Lung (tissue), 12 donors: ENCODE results near the gene TAPBP. TPM values are rescaled to one million over a fixed set of nuclear protein-coding genes. Genes with fewer than 3 reads are reported as not detected.

Experiments
- ATAC-seq: fragments of 200-7000 bp; cut with Tn5 transposase; one replicate; pipeline ENCODE4 v1.9.1; 2020; ENCODE audit warnings: moderate number of reproducible peaks; ENCODE audit not compliant: insufficient read depth, low FRiP score
- DNase-seq, 3 donors: peaks; one replicate each; pipeline ENCODE4 v3.0.0-alpha.2; 2013 to 2017
- H3K27ac ChIP-seq, 2 donors: one replicate each; pipeline ENCODE4 v1.5.1; 2013; ENCODE audit warnings: mild to moderate bottlenecking in 2 of 2, moderate library complexity in 2 of 2, control low read depth in 1 of 2, inconsistent platforms in 1 of 2, low read depth in 1 of 2, low read length in 1 of 2
- H3K27me3 ChIP-seq, 3 donors: one replicate each; pipeline ENCODE4 v1.5.1; 2013; ENCODE audit warnings: low read length in 2 of 3; ENCODE audit not compliant: control insufficient read depth in 3 of 3, insufficient read depth in 3 of 3
- H3K36me3 ChIP-seq, 4 donors: one replicate each; pipeline ENCODE4 v1.5.1; 2013; ENCODE audit warnings: low read length in 4 of 4, mild to moderate bottlenecking in 1 of 4, moderate library complexity in 1 of 4; ENCODE audit not compliant: control insufficient read depth in 4 of 4, insufficient read depth in 4 of 4
- H3K4me1 ChIP-seq, 5 donors: one replicate each; pipeline ENCODE4 v1.5.1; 2013; ENCODE audit warnings: low read length in 5 of 5, mild to moderate bottlenecking in 2 of 5, moderate library complexity in 1 of 5; ENCODE audit not compliant: control insufficient read depth in 5 of 5, insufficient read depth in 5 of 5
- H3K4me3 ChIP-seq: one replicate; pipeline ENCODE4 v1.5.1; 2013; ENCODE audit warnings: mild to moderate bottlenecking, control low read depth, moderate library complexity
- H3K9ac ChIP-seq, 2 donors: one replicate each; pipeline ENCODE4 v1.5.1; 2013; ENCODE audit warnings: low read length in 2 of 2, control low read depth in 1 of 2; ENCODE audit not compliant: insufficient read depth in 1 of 2
- H3K9me3 ChIP-seq, 4 donors: one replicate each; pipeline ENCODE4 v1.5.1; 2013; ENCODE audit warnings: low read length in 3 of 4, mild to moderate bottlenecking in 1 of 4, moderate library complexity in 1 of 4; ENCODE audit not compliant: control insufficient read depth in 4 of 4, insufficient read depth in 3 of 4
- CTCF ChIP-seq: IDR thresholded peaks from 2 replicates; pipeline ENCODE4 v1.5.1; 2012; ENCODE audit warnings: mild to moderate bottlenecking; ENCODE audit errors: control extremely low read depth, extremely low read depth
- WGBS, 2 donors: extraction: QIAGEN DNeasy Blood & Tissue Kit; methylation state at CpG; one replicate each; pipeline ENCODE4 v1.1.7; 2013; 5-methylcytosine and 5-hydroxymethylcytosine counted together
- polyA plus RNA-seq, 2 donors: library from polyadenylated mRNA; stranded (reverse); fragments of 200-250 nt; gene quantifications; one replicate each; pipeline ENCODE4 v1.2.1, GENCODE V29; 2013
- total RNA-seq, 2 donors: library from RNA; depleted of rRNA in 1 of 2; stranded (reverse); fragments of >200 nt in 1 of 2; gene quantifications; one replicate each; pipeline ENCODE4 v1.2.1, GENCODE V29; 2014 to 2021
- donor health status: control.
- donor health status: control.
- donor health status: Bipolar disorder and iron deficiency.
- donor health status: healthy.
- donor health status: DM: yes; HTN: yes; CAD: no.

TAPBP gene
- total and polyA plus RNA-seq, 4 donors = 78.7 to 241 (median 117) TPM

GRCh38 chr6:33299237-33299944, 14.5 kb downstream of the TAPBP start:
- Histone ChIP-seq H3K36me3 (peaks cover 0 to 29% (median 18%) of the 10 kb centered on the region in 4 donors), H3K4me1 (peaks cover 0 to 12% (median 0%) of the 10 kb centered on the region in 5 donors), H3K27me3 (no peaks in the 10 kb centered on the region), H3K27ac (peak overlapping the region; percentile 96 to 98), H3K9ac (peak overlapping the region; percentile 63 to 84), H3K9me3 (no peaks in the 10 kb centered on the region), H3K4me3 (peak overlapping the region; percentile 43)
- DNase-seq = peak; percentile 92 to 95 (median 94)
- WGBS, 2 donors = 0% methylated on average over 54 of the region's 54 CpGs
- ATAC-seq = peak; percentile 80
- TF ChIP-seq CTCF = peak; percentile 64

GRCh38 chr6:33298773-33299236, 15.1 kb downstream of the TAPBP start, which contains the start of gene RGL2:
RGL2 (minus strand) TSS chr6:33298942; CDS start chr6:33298610, 332 bp downstream.
- no peaks in the 10 kb centered on the region for H3K9me3 ChIP-seq
- H3K9ac ChIP-seq = peak within 1 kb of the TSS; percentile 63 to 84
- peak within 1 kb of the TSS; percentile 96 to 98 for H3K27ac ChIP-seq
- ATAC-seq (peak; percentile 70), DNase-seq (peak; percentile 81 to 85 (median 83))
- H3K27me3 ChIP-seq = no peaks in the 10 kb centered on the region
- H3K36me3 ChIP-seq = peaks cover 0 to 26% (median 16%) of the 10 kb centered on the region in 4 donors
- 1 to 2% methylated on average over 20 to 34 of the region's 34 CpGs for WGBS, 2 donors
- peaks cover 0 to 12% (median 0%) of the 10 kb centered on the region in 5 donors for H3K4me1 ChIP-seq
- H3K4me3 ChIP-seq = peak within 1 kb of the TSS; percentile 71
- no peak for TF ChIP-seq CTCF

- no peak for TF ChIP-seq CTCF
- H3K36me3 ChIP-seq = peaks cover 4 to 30% (median 12%) of the 10 kb centered on the region in 4 donors
- H3K4me3 ChIP-seq = peak overlapping the region; percentile 71
- no peaks in the 10 kb centered on the region for H3K9me3 ChIP-seq
- no peaks in the 10 kb centered on the region for H3K27me3 ChIP-seq
- peaks cover 0 to 12% (median 0%) of the 10 kb centered on the region in 5 donors for H3K4me1 ChIP-seq
- peak overlapping the region; percentile 96 to 98 for H3K27ac ChIP-seq
- WGBS, 2 donors = 1% methylated on average over 37 to 42 of the region's 42 CpGs
- peak; percentile 24 for ATAC-seq
- peak; percentile 83 to 85 (median 85) for DNase-seq
- peak overlapping the region; percentile 46 to 84 for H3K9ac ChIP-seq
Observed at GRCh38 chr6:33297956-33298772, 15.7 kb downstream of the TAPBP start.
